ENCODE measurements around the gene C1QTNF7. TPM values are rescaled to one million over a fixed set of nuclear protein-coding genes. Genes with fewer than 3 reads are reported as not detected.

C1QTNF7 gene
- total RNA-seq, 1 experiment from 2014 or later: not detected

- Mint-ChIP-seq H3K4me1 (ENCODE audit: insufficient read depth, unreplicated experiment) (peaks cover 48% of the 10 kb centered on the region), H3K9me3 (ENCODE audit: unreplicated experiment) (peaks cover 7% of the 10 kb centered on the region), H3K4me3 (ENCODE audit: unreplicated experiment) (no peak overlapping the region), H3K36me3 (ENCODE audit: insufficient read depth, unreplicated experiment) (peaks cover 2% of the 10 kb centered on the region), H3K27me3 (ENCODE audit: insufficient read depth, unreplicated experiment) (no peaks in the 10 kb centered on the region), H3K27ac (ENCODE audit: low read depth, unreplicated experiment) (no peak overlapping the region)
- no peak for TF ChIP-seq CTCF (IDR thresholded peaks at IDR 0.05; ENCODE audit: unreplicated experiment)
- CTCF ChIA-PET: no interaction called here
- intact Hi-C loops (cut with micrococcal nuclease): no loop called here
- BruUV-seq (replicated peaks): no TSS peak
- POLR2A ChIA-PET: no interaction called here
- no peak for DNase-seq (ENCODE audit: unreplicated experiment)
These were observed 24.9 kb upstream of the C1QTNF7 start for GRCh38 chr4:15402974-15403373.

- ChIA-PET CTCF (interaction anchor here (0.5 kb wide), 1 partner anchor 171 kb away, joined by 3 read pairs; no protein-coding TSS in a partner anchor), POLR2A (no interaction called here)
- peaks cover 7% of the 10 kb centered on the region for H3K9me3 Mint-ChIP-seq (ENCODE audit: unreplicated experiment)
- no peaks in the 10 kb centered on the region for H3K36me3 Mint-ChIP-seq (ENCODE audit: insufficient read depth, unreplicated experiment)
- BruUV-seq (replicated peaks): no TSS peak
- TF ChIP-seq CTCF (IDR thresholded peaks at IDR 0.05; ENCODE audit: unreplicated experiment): no peak
- H3K27ac Mint-ChIP-seq (ENCODE audit: low read depth, unreplicated experiment): no peak overlapping the region
- H3K4me1 Mint-ChIP-seq (ENCODE audit: insufficient read depth, unreplicated experiment): peaks cover 32% of the 10 kb centered on the region
- no peaks in the 10 kb centered on the region for H3K27me3 Mint-ChIP-seq (ENCODE audit: insufficient read depth, unreplicated experiment)
- DNase-seq (ENCODE audit: unreplicated experiment): no peak
- intact Hi-C loops (cut with micrococcal nuclease): no loop called here
- no peak overlapping the region for H3K4me3 Mint-ChIP-seq (ENCODE audit: unreplicated experiment)
These were observed 22.8 kb upstream of the C1QTNF7 start for GRCh38 chr4:15405018-15405417.

- Mint-ChIP-seq H3K36me3 (ENCODE audit: insufficient read depth, unreplicated experiment) (no peaks in the 10 kb centered on the region), H3K4me1 (ENCODE audit: insufficient read depth, unreplicated experiment) (peaks cover 5% of the 10 kb centered on the region), H3K27me3 (ENCODE audit: insufficient read depth, unreplicated experiment) (no peaks in the 10 kb centered on the region), H3K9me3 (ENCODE audit: unreplicated experiment) (peaks cover 7% of the 10 kb centered on the region), H3K27ac (ENCODE audit: low read depth, unreplicated experiment) (no peak overlapping the region), H3K4me3 (ENCODE audit: unreplicated experiment) (no peak overlapping the region)
- ChIA-PET CTCF (no interaction called here), POLR2A (no interaction called here)
- BruUV-seq (replicated peaks): no TSS peak
- DNase-seq (ENCODE audit: unreplicated experiment): no peak
- intact Hi-C loops (cut with micrococcal nuclease): no loop called here
- no peak for TF ChIP-seq CTCF (IDR thresholded peaks at IDR 0.05; ENCODE audit: unreplicated experiment)
These were observed 17.1 kb upstream of the C1QTNF7 start for GRCh38 chr4:15410750-15411149.

DNA sequence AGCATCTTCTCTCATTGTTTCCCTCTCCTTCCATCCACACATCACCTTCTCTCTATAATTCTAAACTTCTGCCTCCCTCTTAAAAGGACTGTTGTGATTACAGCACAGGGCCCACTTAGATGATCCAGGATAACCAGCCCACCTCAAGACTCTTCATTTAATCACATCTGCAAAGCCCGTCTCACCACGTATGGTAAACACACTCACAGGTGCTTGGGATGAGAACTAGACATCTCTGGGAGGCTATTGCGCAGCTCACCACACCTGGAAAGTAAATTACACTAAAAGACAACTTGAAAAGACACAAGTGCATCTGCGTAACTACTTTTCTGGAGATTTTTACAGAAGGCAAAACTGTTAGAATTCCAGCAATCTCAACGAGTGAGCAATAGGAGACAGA is 15.4 kb upstream of the C1QTNF7 start:
- intact Hi-C loops (cut with micrococcal nuclease): no loop called here
- H3K9me3 Mint-ChIP-seq (ENCODE audit: unreplicated experiment): peaks cover 3% of the 10 kb centered on the region
- peaks cover 5% of the 10 kb centered on the region for H3K4me1 Mint-ChIP-seq (ENCODE audit: insufficient read depth, unreplicated experiment)
- no peaks in the 10 kb centered on the region for H3K36me3 Mint-ChIP-seq (ENCODE audit: insufficient read depth, unreplicated experiment)
- no peak for TF ChIP-seq CTCF (IDR thresholded peaks at IDR 0.05; ENCODE audit: unreplicated experiment)
- no peak for DNase-seq (ENCODE audit: unreplicated experiment)
- no TSS peak for BruUV-seq (replicated peaks)
- ChIA-PET CTCF (no interaction called here), POLR2A (no interaction called here)
- H3K27ac Mint-ChIP-seq (ENCODE audit: low read depth, unreplicated experiment): no peak overlapping the region
- H3K4me3 Mint-ChIP-seq (ENCODE audit: unreplicated experiment): no peak overlapping the region
- H3K27me3 Mint-ChIP-seq (ENCODE audit: insufficient read depth, unreplicated experiment): no peaks in the 10 kb centered on the region

All from MCF 10A (cell line).